Fibroblast of villous mesenchyme (primary cell): ENCODE results near the gene MAP3K6. TPM values are rescaled to one million over a fixed set of nuclear protein-coding genes. Genes with fewer than 3 reads are reported as not detected.
A peak's percentile ranks its signal among the peaks of the same experiment; 100 is the strongest.

Source experiments
- DNase-seq: peaks from one replicate; pipeline ENCODE4 v3.0.0-alpha.2; 2010; ENCODE audit warnings: low read depth
- H3K4me3 ChIP-seq: 2 replicates; pipeline ENCODE4 v1.5.1; 2011; ENCODE audit warnings: low read depth, mild to moderate bottlenecking, low read length
- total RNA-seq: library from RNA; depleted of rRNA; stranded (reverse); fragments of >200 nt; gene quantifications from 2 replicates; pipeline ENCODE4 v1.2.3, GENCODE V29; 2012
- TF ChIP-seq, protein P1 (sequence below): IDR thresholded peaks from 2 replicates; pipeline ENCODE4 v1.5.1; 2012; ENCODE audit warnings: low read depth, mild to moderate bottlenecking, low read length; ENCODE audit not compliant: insufficient read depth

The MAP3K6 gene
- total RNA-seq, 1 donor = 25.9 TPM

DNA sequence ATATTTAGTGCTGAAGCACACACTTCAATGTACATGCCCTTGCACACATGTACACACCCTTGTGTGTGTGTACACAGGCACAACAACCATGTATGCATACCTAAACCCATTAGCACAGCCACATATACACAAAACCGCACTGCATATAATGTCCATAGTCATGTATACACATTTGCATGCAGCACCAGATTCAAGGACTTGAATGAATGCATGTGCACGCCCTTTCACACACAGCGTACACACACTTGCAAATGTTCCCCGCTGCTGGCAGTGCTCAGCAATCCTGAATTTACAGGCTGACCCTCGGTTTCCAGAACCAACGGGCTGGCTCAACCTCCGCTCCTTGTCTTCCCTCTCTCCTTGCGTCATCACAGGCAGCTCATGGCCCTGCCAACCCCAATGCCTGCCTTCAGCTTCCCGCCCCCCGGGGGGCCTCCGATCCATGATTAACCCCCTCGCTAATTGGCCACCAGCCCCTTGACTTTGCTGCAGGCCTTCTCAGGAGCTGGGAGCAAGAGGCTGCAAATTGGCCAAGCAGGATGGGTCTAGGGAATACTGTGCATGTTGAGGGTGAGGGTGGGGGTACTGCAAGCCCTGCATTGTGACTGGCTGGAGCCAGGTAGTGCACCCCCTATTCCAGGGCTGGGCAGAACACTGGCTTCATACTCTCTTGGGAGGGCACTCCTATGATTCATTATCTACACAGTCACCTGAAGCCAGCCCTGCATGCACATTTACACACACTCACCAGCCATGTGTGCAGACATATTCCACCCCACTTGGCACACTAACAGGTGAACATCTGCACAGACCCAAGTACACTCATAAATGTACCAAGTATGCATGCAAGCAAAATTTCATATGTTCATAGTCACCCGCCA is 33.6 kb upstream of the MAP3K6 start:
- no peak for DNase-seq
- no peak overlapping the region for H3K4me3 ChIP-seq
- TF ChIP-seq, protein P1, sequence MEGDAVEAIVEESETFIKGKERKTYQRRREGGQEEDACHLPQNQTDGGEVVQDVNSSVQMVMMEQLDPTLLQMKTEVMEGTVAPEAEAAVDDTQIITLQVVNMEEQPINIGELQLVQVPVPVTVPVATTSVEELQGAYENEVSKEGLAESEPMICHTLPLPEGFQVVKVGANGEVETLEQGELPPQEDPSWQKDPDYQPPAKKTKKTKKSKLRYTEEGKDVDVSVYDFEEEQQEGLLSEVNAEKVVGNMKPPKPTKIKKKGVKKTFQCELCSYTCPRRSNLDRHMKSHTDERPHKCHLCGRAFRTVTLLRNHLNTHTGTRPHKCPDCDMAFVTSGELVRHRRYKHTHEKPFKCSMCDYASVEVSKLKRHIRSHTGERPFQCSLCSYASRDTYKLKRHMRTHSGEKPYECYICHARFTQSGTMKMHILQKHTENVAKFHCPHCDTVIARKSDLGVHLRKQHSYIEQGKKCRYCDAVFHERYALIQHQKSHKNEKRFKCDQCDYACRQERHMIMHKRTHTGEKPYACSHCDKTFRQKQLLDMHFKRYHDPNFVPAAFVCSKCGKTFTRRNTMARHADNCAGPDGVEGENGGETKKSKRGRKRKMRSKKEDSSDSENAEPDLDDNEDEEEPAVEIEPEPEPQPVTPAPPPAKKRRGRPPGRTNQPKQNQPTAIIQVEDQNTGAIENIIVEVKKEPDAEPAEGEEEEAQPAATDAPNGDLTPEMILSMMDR = no peak

GRCh38 chr1:27399251-27400025 is 32.7 kb upstream of the MAP3K6 start:
- H3K4me3 ChIP-seq = no peak overlapping the region
- DNase-seq = no peak
- TF ChIP-seq, protein P1 = no peak

- no peak for DNase-seq
- H3K4me3 ChIP-seq = no peak overlapping the region
- TF ChIP-seq, protein P1 = no peak
Observed at GRCh38 chr1:27398405-27399149, 31.8 kb upstream of the MAP3K6 start.

- H3K4me3 ChIP-seq = no peak overlapping the region
- TF ChIP-seq, protein P1 = no peak
- DNase-seq = no peak
Observed at GRCh38 chr1:27397749-27398148, 31.0 kb upstream of the MAP3K6 start.

GRCh38 chr1:27397110-27397509 is 30.3 kb upstream of the MAP3K6 start:
- no peak for DNase-seq
- H3K4me3 ChIP-seq = no peak overlapping the region
- TF ChIP-seq, protein P1 = no peak

GRCh38 chr1:27395441-27396195 is 28.9 kb upstream of the MAP3K6 start:
- H3K4me3 ChIP-seq = no peak overlapping the region
- TF ChIP-seq, protein P1 = peak; percentile 94
- peak; percentile 65 for DNase-seq
